ENCODE results near the gene UBR3.

Gene UBR3

DNA sequence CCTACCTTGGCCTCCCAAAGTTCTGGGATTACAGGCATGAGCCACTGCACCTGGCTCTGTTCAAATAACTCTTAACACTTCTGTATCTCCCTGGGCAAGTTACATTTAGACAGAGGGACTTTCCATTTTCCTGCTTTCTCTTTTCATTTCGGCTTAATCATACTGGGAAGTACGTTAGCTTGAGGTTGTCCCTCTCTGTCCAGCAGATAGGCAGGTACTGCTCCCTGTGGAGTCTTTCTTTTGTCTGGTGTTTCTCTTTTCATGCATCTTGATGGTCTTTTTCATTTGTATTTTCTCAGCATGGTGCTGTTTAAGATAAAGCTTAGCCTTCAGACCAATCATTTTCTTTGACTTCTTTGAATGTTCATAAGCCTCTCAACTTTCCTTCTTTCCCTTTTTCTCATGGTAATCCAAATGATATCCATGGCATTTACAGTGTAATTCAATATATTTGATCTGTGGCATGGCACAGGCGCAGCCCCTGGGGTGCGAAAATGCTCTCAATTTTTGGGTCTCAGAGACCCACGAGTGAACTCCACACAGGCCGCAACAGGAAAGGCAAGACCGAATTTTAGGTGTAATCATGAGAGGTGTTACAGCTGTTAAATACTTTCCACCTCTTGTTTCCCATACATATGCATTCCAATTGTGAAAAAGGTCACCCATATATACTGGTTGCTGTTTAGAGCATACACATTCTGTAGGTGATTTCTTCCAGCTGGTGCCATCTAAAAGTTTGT, 250.7 kb downstream of the UBR3 start:
- H3K4me2 ChIP-seq (ENCODE audit: low read depth, low read length), result no peak overlapping the region
- 0 out of 2 replicates have a peak, but pooled peaks cover 6% of the 10 kb centered on the region for H3K4me1 ChIP-seq (ENCODE audit: low read length)
- no peaks in the 10 kb centered on the region for H3K27me3 ChIP-seq (replicated peaks; ENCODE audit: insufficient read depth, low read length)
- H3K9ac ChIP-seq (ENCODE audit: low read length), result no peak overlapping the region
- no peak overlapping the region for H3K4me3 ChIP-seq (ENCODE audit: low read length)
- TF ChIP-seq EZH2 (optimal IDR thresholded peaks at IDR 0.05; ENCODE audit: low read depth, low read length) (no peak), EZH2phosphoT487 (IDR thresholded peaks at IDR 0.05; ENCODE audit: low read length) (no peak)
- TF ChIP-seq, protein P1, sequence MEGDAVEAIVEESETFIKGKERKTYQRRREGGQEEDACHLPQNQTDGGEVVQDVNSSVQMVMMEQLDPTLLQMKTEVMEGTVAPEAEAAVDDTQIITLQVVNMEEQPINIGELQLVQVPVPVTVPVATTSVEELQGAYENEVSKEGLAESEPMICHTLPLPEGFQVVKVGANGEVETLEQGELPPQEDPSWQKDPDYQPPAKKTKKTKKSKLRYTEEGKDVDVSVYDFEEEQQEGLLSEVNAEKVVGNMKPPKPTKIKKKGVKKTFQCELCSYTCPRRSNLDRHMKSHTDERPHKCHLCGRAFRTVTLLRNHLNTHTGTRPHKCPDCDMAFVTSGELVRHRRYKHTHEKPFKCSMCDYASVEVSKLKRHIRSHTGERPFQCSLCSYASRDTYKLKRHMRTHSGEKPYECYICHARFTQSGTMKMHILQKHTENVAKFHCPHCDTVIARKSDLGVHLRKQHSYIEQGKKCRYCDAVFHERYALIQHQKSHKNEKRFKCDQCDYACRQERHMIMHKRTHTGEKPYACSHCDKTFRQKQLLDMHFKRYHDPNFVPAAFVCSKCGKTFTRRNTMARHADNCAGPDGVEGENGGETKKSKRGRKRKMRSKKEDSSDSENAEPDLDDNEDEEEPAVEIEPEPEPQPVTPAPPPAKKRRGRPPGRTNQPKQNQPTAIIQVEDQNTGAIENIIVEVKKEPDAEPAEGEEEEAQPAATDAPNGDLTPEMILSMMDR (IDR thresholded peaks at IDR 0.05; ENCODE audit: low read length), result no peak
- no peak overlapping the region for H3K27ac ChIP-seq (ENCODE audit: low read length)
- H4K20me1 ChIP-seq (ENCODE audit: insufficient read depth, low read length), result no peaks in the 10 kb centered on the region
- H2AFZ ChIP-seq (ENCODE audit: low read length), result no peak overlapping the region
- no peaks in the 10 kb centered on the region for H3K79me2 ChIP-seq (ENCODE audit: low read length)
- no peaks in the 10 kb centered on the region for H3K9me2 ChIP-seq (replicated peaks; ENCODE audit: insufficient read depth, low read length)
- H3F3A ChIP-seq (ENCODE audit: insufficient read depth, low read length), result peaks cover 8% of the 10 kb centered on the region; the same call in 1 of the 2 replicates
- DNase-seq, result no peak
- no peaks in the 10 kb centered on the region for H3K36me3 ChIP-seq (replicated peaks; ENCODE audit: insufficient read depth, low read length)
- H3K9me3 ChIP-seq (replicated peaks; ENCODE audit: insufficient read depth, low read length), result no peaks in the 10 kb centered on the region

DNA sequence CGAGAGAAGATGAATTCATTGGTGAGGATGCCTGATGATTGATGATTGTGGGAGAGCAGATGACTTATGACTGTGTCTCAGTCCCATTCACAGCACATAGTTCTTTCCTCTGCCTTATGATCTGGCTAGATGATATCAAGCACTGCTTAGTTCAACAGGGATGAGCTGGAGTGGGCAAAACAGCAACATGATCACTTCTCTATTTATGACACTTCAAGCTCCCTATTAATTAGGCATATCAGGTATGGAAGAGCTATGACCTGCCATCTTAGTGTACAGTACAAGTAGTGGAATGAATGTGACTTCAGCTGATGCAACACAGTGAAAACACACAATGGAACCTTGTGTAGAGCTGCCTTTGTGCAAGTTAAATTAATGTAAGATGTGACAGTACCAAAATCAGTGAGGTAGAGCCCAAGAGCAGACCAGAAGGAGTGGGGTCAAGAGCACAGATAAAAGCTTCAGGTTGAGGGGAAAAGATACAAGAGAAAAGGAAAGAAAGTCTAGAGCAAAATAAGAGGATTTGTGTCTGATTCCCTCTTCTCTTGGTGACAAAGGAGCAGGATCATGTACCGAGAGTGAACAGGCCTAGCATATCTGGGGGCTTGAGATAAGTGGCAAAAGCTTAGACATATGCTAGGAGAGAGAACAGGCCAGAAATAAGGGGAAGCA, 257.7 kb downstream of the UBR3 start:
- H3K4me2 ChIP-seq (ENCODE audit: low read depth, low read length), result no peak overlapping the region

DNA sequence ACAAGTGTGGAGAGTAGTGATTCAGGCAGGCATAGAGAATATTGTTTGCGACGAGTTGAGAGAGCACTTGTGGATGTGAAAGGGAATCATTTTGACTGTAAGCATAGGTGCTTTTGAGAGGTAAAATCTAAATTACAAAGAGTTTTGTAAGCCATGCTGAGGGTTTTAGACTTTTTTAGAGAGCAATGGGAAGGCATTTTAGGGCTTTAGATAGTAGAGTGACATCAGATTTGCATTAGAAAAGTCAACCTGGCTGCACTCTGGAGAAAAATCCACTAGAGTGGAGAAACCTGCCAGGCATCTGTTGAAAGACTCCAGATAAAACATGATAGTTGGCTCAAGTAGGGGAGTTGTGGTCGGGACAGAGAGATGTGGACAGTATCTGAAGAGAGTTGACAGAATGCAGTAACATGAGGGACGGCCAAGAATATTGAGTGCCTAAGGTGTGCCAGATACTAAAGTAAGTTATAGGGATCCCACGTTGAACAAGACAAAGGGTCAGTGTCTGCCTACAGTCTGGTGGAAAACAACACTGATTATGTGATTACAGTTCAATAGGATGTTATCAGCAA, 258.9 kb downstream of the UBR3 start:
- Histone ChIP-seq H3K9ac (ENCODE audit: low read length) (no peak overlapping the region), H3K79me2 (ENCODE audit: low read length) (no peaks in the 10 kb centered on the region), H4K20me1 (ENCODE audit: insufficient read depth, low read length) (no peaks in the 10 kb centered on the region), H3F3A (ENCODE audit: insufficient read depth, low read length) (no peaks in the 10 kb centered on the region), H3K4me1 (ENCODE audit: low read length) (no peaks in the 10 kb centered on the region), H3K27me3 (replicated peaks; ENCODE audit: insufficient read depth, low read length) (no peaks in the 10 kb centered on the region), H3K27ac (ENCODE audit: low read length) (no peak overlapping the region), H3K9me3 (replicated peaks; ENCODE audit: insufficient read depth, low read length) (no peaks in the 10 kb centered on the region), H2AFZ (ENCODE audit: low read length) (no peak overlapping the region), H3K4me2 (ENCODE audit: low read depth, low read length) (no peak overlapping the region), H3K36me3 (replicated peaks; ENCODE audit: insufficient read depth, low read length) (no peaks in the 10 kb centered on the region), H3K9me2 (replicated peaks; ENCODE audit: insufficient read depth, low read length) (no peaks in the 10 kb centered on the region), H3K4me3 (ENCODE audit: low read length) (no peak overlapping the region)
- TF ChIP-seq EZH2phosphoT487 (IDR thresholded peaks at IDR 0.05; ENCODE audit: low read length), result no peak
- no peak for TF ChIP-seq EZH2 (optimal IDR thresholded peaks at IDR 0.05; ENCODE audit: low read depth, low read length)
- TF ChIP-seq, protein P1 (IDR thresholded peaks at IDR 0.05; ENCODE audit: low read length), result no peak
- DNase-seq, result no peak

More for the DNA sequence above, 257.7 kb downstream of the UBR3 start:
- no peak for DNase-seq
- Histone ChIP-seq H3K9ac (ENCODE audit: low read length) (no peak overlapping the region), H3K27me3 (replicated peaks; ENCODE audit: insufficient read depth, low read length) (no peaks in the 10 kb centered on the region), H3K4me1 (ENCODE audit: low read length) (no peaks in the 10 kb centered on the region), H3K9me3 (replicated peaks; ENCODE audit: insufficient read depth, low read length) (no peaks in the 10 kb centered on the region), H3K4me3 (ENCODE audit: low read length) (no peak overlapping the region), H3F3A (ENCODE audit: insufficient read depth, low read length) (no peaks in the 10 kb centered on the region), H2AFZ (ENCODE audit: low read length) (no peak overlapping the region), H3K9me2 (replicated peaks; ENCODE audit: insufficient read depth, low read length) (no peaks in the 10 kb centered on the region), H3K79me2 (ENCODE audit: low read length) (no peaks in the 10 kb centered on the region), H3K27ac (ENCODE audit: low read length) (no peak overlapping the region), H3K36me3 (replicated peaks; ENCODE audit: insufficient read depth, low read length) (no peaks in the 10 kb centered on the region), H4K20me1 (ENCODE audit: insufficient read depth, low read length) (no peaks in the 10 kb centered on the region)
- TF ChIP-seq EZH2 (optimal IDR thresholded peaks at IDR 0.05; ENCODE audit: low read depth, low read length), result no peak
- TF ChIP-seq, protein P1 (IDR thresholded peaks at IDR 0.05; ENCODE audit: low read length), result no peak
- TF ChIP-seq EZH2phosphoT487 (IDR thresholded peaks at IDR 0.05; ENCODE audit: low read length), result no peak

Data from MM.1S (cell line).